HUES48 (cell line): ENCODE measurements around the gene CHRM4.

Experiments
- H3K27ac ChIP-seq: one replicate; pipeline ENCODE4 v1.7.0; 2013; ENCODE audit warnings: low read depth, low read length, inconsistent platforms
- H3K27me3 ChIP-seq: 2 replicates; pipeline ENCODE4 v1.6.1; 2013; ENCODE audit warnings: mild to moderate bottlenecking, low read length; ENCODE audit not compliant: control insufficient read depth, insufficient read depth
- H3K36me3 ChIP-seq: 2 replicates; pipeline ENCODE4 v1.6.1; 2013; ENCODE audit warnings: low read length; ENCODE audit not compliant: control insufficient read depth, insufficient read depth
- H3K4me1 ChIP-seq: 2 replicates; pipeline ENCODE4 v1.6.1; 2013; ENCODE audit warnings: mild to moderate bottlenecking, low read length; ENCODE audit not compliant: control insufficient read depth, insufficient read depth
- H3K4me3 ChIP-seq: 2 replicates; pipeline ENCODE4 v1.5.1; 2013; ENCODE audit warnings: mild to moderate bottlenecking, low read depth, low read length
- H3K9ac ChIP-seq: 2 replicates; pipeline ENCODE4 v1.6.1; 2013; ENCODE audit warnings: mild to moderate bottlenecking, low read depth, low read length, moderate library complexity
- H3K9me3 ChIP-seq: 2 replicates; pipeline ENCODE4 v1.6.1; 2013; ENCODE audit warnings: low read length; ENCODE audit not compliant: control insufficient read depth, insufficient read depth

The CHRM4 gene

GRCh38 chr11:46387919-46388618 lies 3.5 kb downstream of the CHRM4 start:
- Histone ChIP-seq H3K36me3 (peaks cover 4% of the 10 kb centered on the region; the same call in 1 of the 2 replicates), H3K9me3 (no peaks in the 10 kb centered on the region), H3K4me1 (peaks cover 28% of the 10 kb centered on the region), H3K27me3 (peaks cover 57% of the 10 kb centered on the region), H3K4me3 (no peak overlapping the region), H3K9ac (no peak overlapping the region), H3K27ac (no peak overlapping the region)

GRCh38 chr11:46387456-46387855 lies 4.1 kb downstream of the CHRM4 start:
- no peak overlapping the region for H3K9ac ChIP-seq
- H3K4me3 ChIP-seq, result no peak overlapping the region
- peaks cover 56% of the 10 kb centered on the region for H3K27me3 ChIP-seq
- no peak overlapping the region for H3K27ac ChIP-seq
- H3K4me1 ChIP-seq, result peaks cover 34% of the 10 kb centered on the region
- H3K9me3 ChIP-seq, result no peaks in the 10 kb centered on the region
- peaks cover 4% of the 10 kb centered on the region; the same call in 1 of the 2 replicates for H3K36me3 ChIP-seq

GRCh38 chr11:46386674-46387073 lies 4.9 kb downstream of the CHRM4 start:
- Histone ChIP-seq H3K27me3 (peaks cover 52% of the 10 kb centered on the region), H3K27ac (no peak overlapping the region), H3K36me3 (peaks cover 4% of the 10 kb centered on the region; the same call in 1 of the 2 replicates), H3K4me3 (no peak overlapping the region), H3K4me1 (peaks cover 34% of the 10 kb centered on the region), H3K9ac (no peak overlapping the region), H3K9me3 (no peaks in the 10 kb centered on the region)

GRCh38 chr11:46386005-46386578 lies 5.5 kb downstream of the CHRM4 start:
- H3K36me3 ChIP-seq, result peaks cover 4% of the 10 kb centered on the region; the same call in 1 of the 2 replicates
- H3K9me3 ChIP-seq, result no peaks in the 10 kb centered on the region
- H3K27ac ChIP-seq, result no peak overlapping the region
- H3K9ac ChIP-seq, result no peak overlapping the region
- H3K27me3 ChIP-seq, result peaks cover 48% of the 10 kb centered on the region
- H3K4me1 ChIP-seq, result peaks cover 34% of the 10 kb centered on the region
- no peak overlapping the region for H3K4me3 ChIP-seq

- H3K9ac ChIP-seq, result no peak overlapping the region
- peaks cover 32% of the 10 kb centered on the region for H3K4me1 ChIP-seq
- H3K4me3 ChIP-seq, result no peak overlapping the region
- H3K36me3 ChIP-seq, result peaks cover 4% of the 10 kb centered on the region; the same call in 1 of the 2 replicates
- peaks cover 41% of the 10 kb centered on the region for H3K27me3 ChIP-seq
- H3K27ac ChIP-seq, result no peak overlapping the region
- no peaks in the 10 kb centered on the region for H3K9me3 ChIP-seq
Observed at GRCh38 chr11:46385169-46386004, 6.2 kb downstream of the CHRM4 start.

- H3K4me1 ChIP-seq, result peaks cover 25% of the 10 kb centered on the region
- peaks cover 28% of the 10 kb centered on the region for H3K27me3 ChIP-seq
- H3K9ac ChIP-seq, result no peak overlapping the region
- no peaks in the 10 kb centered on the region for H3K9me3 ChIP-seq
- no peak overlapping the region for H3K27ac ChIP-seq
- no peak overlapping the region for H3K4me3 ChIP-seq
- peaks cover 4% of the 10 kb centered on the region; the same call in 1 of the 2 replicates for H3K36me3 ChIP-seq
Observed at GRCh38 chr11:46383974-46384701, 7.4 kb downstream of the CHRM4 start.

GRCh38 chr11:46383404-46383758 lies 8.2 kb downstream of the CHRM4 start:
- Histone ChIP-seq H3K27ac (no peak overlapping the region), H3K9me3 (no peaks in the 10 kb centered on the region), H3K9ac (no peak overlapping the region), H3K36me3 (peaks cover 5% of the 10 kb centered on the region; the same call in 1 of the 2 replicates), H3K4me1 (peaks cover 18% of the 10 kb centered on the region), H3K4me3 (no peak overlapping the region), H3K27me3 (peaks cover 21% of the 10 kb centered on the region)

GRCh38 chr11:46382646-46383403 lies 8.8 kb downstream of the CHRM4 start:
- Histone ChIP-seq H3K4me3 (peak overlapping the region; percentile 92), H3K9me3 (no peaks in the 10 kb centered on the region), H3K27ac (peak overlapping the region; percentile 97), H3K27me3 (peaks cover 15% of the 10 kb centered on the region), H3K9ac (peak overlapping the region; percentile 83; the same call in 1 of the 2 replicates), H3K4me1 (peaks cover 13% of the 10 kb centered on the region), H3K36me3 (peaks cover 11% of the 10 kb centered on the region; the same call in 1 of the 2 replicates)

- peak overlapping the region; percentile 83 for H3K9ac ChIP-seq
Observed at GRCh38 chr11:46381819-46382645, 9.5 kb downstream of the CHRM4 start.

More at GRCh38 chr11:46381819-46382645, 9.5 kb downstream of the CHRM4 start:
- peak overlapping the region; percentile 97 for H3K27ac ChIP-seq
- H3K36me3 ChIP-seq, result peaks cover 15% of the 10 kb centered on the region; the same call in 1 of the 2 replicates
- H3K4me3 ChIP-seq, result peak overlapping the region; percentile 92
- H3K27me3 ChIP-seq, result peaks cover 7% of the 10 kb centered on the region
- H3K4me1 ChIP-seq, result peaks cover 13% of the 10 kb centered on the region
- H3K9me3 ChIP-seq, result no peaks in the 10 kb centered on the region
